GM23338 (cell line): ENCODE data around the gene P3H4. TPM values are rescaled to one million over a fixed set of nuclear protein-coding genes. Genes with fewer than 3 reads are reported as not detected.
"Not testable (repeated sequence)": the region's sequence is repeated elsewhere in the genome, so short reads cannot be mapped to it uniquely, and the experiment has no call there.

Experiments
- ATAC-seq: fragments of 200-7000 bp; cut with Tn5 transposase; 3 replicates; pipeline ENCODE4 v1.9.1; 2020
- DNase-seq: peaks from one replicate; pipeline ENCODE4 v3.0.0-alpha.2; 2015; ENCODE audit warnings: low spot score
- H2AFZ ChIP-seq: fragments of 200-600 bp; sonication (generic); 2 replicates; pipeline ENCODE4 v1.8.0; 2016; ENCODE audit warnings: antibody characterized with exemption, mild to moderate bottlenecking, moderate library complexity
- H3F3A ChIP-seq: fragments of 200-600 bp; sonication (generic); replicated peaks from 2 replicates; pipeline ENCODE4 v1.8.0; 2017; ENCODE audit warnings: antibody characterized with exemption, mixed run types, low read depth
- H3K27ac ChIP-seq: fragments of 200-600 bp; sonication (generic); 2 replicates; pipeline ENCODE4 v1.6.1; 2016; ENCODE audit warnings: low read depth
- H3K27me3 ChIP-seq: fragments of 200-600 bp; sonication (generic); 2 replicates; pipeline ENCODE4 v1.8.0; 2016; ENCODE audit warnings: mild to moderate bottlenecking, mixed run types, moderate library complexity; ENCODE audit not compliant: insufficient read depth
- H3K36me3 ChIP-seq: fragments of 200-600 bp; sonication (generic); 2 replicates; pipeline ENCODE4 v1.8.0; 2016; ENCODE audit warnings: mild to moderate bottlenecking; ENCODE audit not compliant: insufficient read depth
- H3K4me1 ChIP-seq: fragments of 200-600 bp; sonication (generic); 2 replicates; pipeline ENCODE4 v1.8.0; 2016; ENCODE audit warnings: mild to moderate bottlenecking, moderate library complexity; ENCODE audit not compliant: insufficient read depth
- H3K4me2 ChIP-seq: fragments of 200-600 bp; sonication (generic); 2 replicates; pipeline ENCODE4 v1.7.1; 2017; ENCODE audit warnings: mixed run types
- H3K4me3 ChIP-seq: fragments of 200-600 bp; sonication (generic); 2 replicates; pipeline ENCODE4 v1.6.1; 2016; ENCODE audit warnings: mixed run types
- H3K79me2 ChIP-seq: fragments of 200-600 bp; sonication (generic); replicated peaks from 2 replicates; pipeline ENCODE4 v1.8.0; 2017; ENCODE audit warnings: mild to moderate bottlenecking; ENCODE audit not compliant: insufficient read depth
- H3K9me2 ChIP-seq: fragments of 200-600 bp; sonication (generic); 2 replicates; pipeline ENCODE4 v1.8.0; 2017; ENCODE audit not compliant: insufficient read depth
- H4K20me1 ChIP-seq: fragments of 200-600 bp; sonication (generic); replicated peaks from 2 replicates; pipeline ENCODE4 v1.8.0; 2017; ENCODE audit warnings: mild to moderate bottlenecking; ENCODE audit not compliant: insufficient read depth
- H3K27ac Mint-ChIP-seq: 2 replicates; pipeline ENCODE4 v1.8.0; 2020; ENCODE audit warnings: inconsistent platforms, mild to moderate bottlenecking, moderate library complexity, mixed read lengths
- H3K27me3 Mint-ChIP-seq: 3 replicates; pipeline ENCODE4 v1.8.0; 2022; ENCODE audit warnings: low read depth, mild to moderate bottlenecking, moderate library complexity, mixed read lengths, inconsistent platforms; ENCODE audit not compliant: insufficient read depth, poor library complexity
- H3K36me3 Mint-ChIP-seq: 3 replicates; pipeline ENCODE4 v1.8.0; 2021; ENCODE audit warnings: low read depth, mild to moderate bottlenecking, inconsistent platforms, moderate library complexity, mixed read lengths
- H3K4me1 Mint-ChIP-seq: 3 replicates; pipeline ENCODE4 v1.8.0; 2020; ENCODE audit warnings: mild to moderate bottlenecking, inconsistent platforms, mixed read lengths
- H3K4me3 Mint-ChIP-seq: 3 replicates; pipeline ENCODE4 v1.8.0; 2021; ENCODE audit warnings: moderate library complexity, mild to moderate bottlenecking, inconsistent platforms, mixed read lengths
- H3K9me3 Mint-ChIP-seq: 3 replicates; pipeline ENCODE4 v1.8.0; 2020; ENCODE audit warnings: moderate library complexity, mild to moderate bottlenecking, inconsistent platforms, mixed read lengths
- POLR2AphosphoS5 ChIP-seq: IDR thresholded peaks from 2 replicates; pipeline ENCODE4 v1.6.1; 2016; ENCODE audit warnings: antibody characterized with exemption, low read depth
- STAT1 ChIP-seq: IDR thresholded peaks from one replicate; pipeline ENCODE4 v1.6.1; 2016; ENCODE audit warnings: antibody characterized with exemption; ENCODE audit not compliant: unreplicated experiment
- ZNF462 ChIP-seq: fragments of 250-450 bp; sonication (Bioruptor Pico); IDR thresholded peaks from 2 replicates; pipeline ENCODE4 v1.5.0; 2020; ENCODE audit warnings: mild to moderate bottlenecking, moderate library complexity
- polyA plus RNA-seq: library from polyadenylated mRNA; unstranded; fragments of >200 nt; fragmentation: Nextera tagmentation; extraction: Ambion mirVana; gene quantifications from 2 replicates; pipeline ENCODE4 v1.2.1, GENCODE V29; 2016
- total RNA-seq: library from RNA; depleted of rRNA; stranded (reverse); fragments of >200 nt; shearing (Covaris generic); gene quantifications from 2 replicates; pipeline ENCODE4 v1.2.3, GENCODE V29; 2014

Gene P3H4
- total and polyA plus RNA-seq, 2 experiments from 2014 or later, result 16.0 to 33.3 TPM

- TF ChIP-seq ZNF462 (CRISPR knock-in tag) (no peak), STAT1 (no peak), POLR2AphosphoS5 (no peak)
Measured at GRCh38 chr17:41844971-41845370, 33.2 kb upstream of the P3H4 start (continued).

- H3K36me3 ChIP-seq, H3K4me1 ChIP-seq, ATAC-seq, H3K9me2 ChIP-seq, H3K9me3 Mint-ChIP-seq, H3K79me2 ChIP-seq, H3F3A ChIP-seq, DNase-seq, H3K4me3 ChIP-seq, H3K27ac ChIP-seq, H3K27ac Mint-ChIP-seq, H3K4me1 Mint-ChIP-seq, H3K4me2 ChIP-seq, H3K27me3 ChIP-seq, H3K4me3 Mint-ChIP-seq, H2AFZ ChIP-seq, H3K27me3 Mint-ChIP-seq, H4K20me1 ChIP-seq, H3K36me3 Mint-ChIP-seq: not testable (repeated sequence)
Measured at GRCh38 chr17:41840781-41841180, 29.0 kb upstream of the P3H4 start.

GRCh38 chr17:41839448-41839847 lies 27.7 kb upstream of the P3H4 start:
- not testable (repeated sequence) for H3K9me3 Mint-ChIP-seq, H3K36me3 Mint-ChIP-seq, H3K4me1 ChIP-seq, H3K4me3 ChIP-seq, H4K20me1 ChIP-seq, H3K9me2 ChIP-seq, H3K4me3 Mint-ChIP-seq, H3K4me2 ChIP-seq, H3K36me3 ChIP-seq, H3K27ac Mint-ChIP-seq, DNase-seq, H3K27me3 ChIP-seq, ATAC-seq, H3K27me3 Mint-ChIP-seq, H3K4me1 Mint-ChIP-seq, H2AFZ ChIP-seq, H3F3A ChIP-seq, H3K27ac ChIP-seq
- peaks cover 10% of the 10 kb centered on the region; the same call in 1 of the 2 replicates for H3K79me2 ChIP-seq
